ENCODE measurements around the gene FOXO6. TPM values are rescaled to one million over a fixed set of nuclear protein-coding genes. Genes with fewer than 3 reads are reported as not detected.

Gene FOXO6
- total RNA-seq, 1 donor from 2014 or later: 9.9 TPM

GRCh38 chr1:41327383-41327999 is 33.7 kb upstream of the FOXO6 start:
- no peak overlapping the region for H3K4me3 Mint-ChIP-seq
- TF ChIP-seq CTCF (conservative IDR thresholded peaks at IDR 0.05): no peak
- H3K9me3 Mint-ChIP-seq: no peaks in the 10 kb centered on the region
- no peaks in the 10 kb centered on the region for H3K36me3 Mint-ChIP-seq
- peaks cover 14% of the 10 kb centered on the region for H3K4me1 Mint-ChIP-seq (ENCODE audit: unreplicated experiment)
- DNase-seq (ENCODE audit: extremely low spot score, unreplicated experiment): no peak
- no peaks in the 10 kb centered on the region for H3K27me3 Mint-ChIP-seq
- H3K27ac Mint-ChIP-seq: no peak overlapping the region

GRCh38 chr1:41328001-41328615 is 33.1 kb upstream of the FOXO6 start:
- H3K4me1 Mint-ChIP-seq (ENCODE audit: unreplicated experiment): peaks cover 14% of the 10 kb centered on the region
- no peak overlapping the region for H3K4me3 Mint-ChIP-seq
- no peak for DNase-seq (ENCODE audit: extremely low spot score, unreplicated experiment)
- no peaks in the 10 kb centered on the region for H3K9me3 Mint-ChIP-seq
- no peaks in the 10 kb centered on the region for H3K27me3 Mint-ChIP-seq
- no peak overlapping the region for H3K27ac Mint-ChIP-seq
- H3K36me3 Mint-ChIP-seq: no peaks in the 10 kb centered on the region
- TF ChIP-seq CTCF (conservative IDR thresholded peaks at IDR 0.05): no peak

- Mint-ChIP-seq H3K27ac (no peak overlapping the region), H3K27me3 (no peaks in the 10 kb centered on the region), H3K36me3 (no peaks in the 10 kb centered on the region), H3K4me1 (ENCODE audit: unreplicated experiment) (peaks cover 14% of the 10 kb centered on the region), H3K4me3 (no peak overlapping the region), H3K9me3 (no peaks in the 10 kb centered on the region)
- no peak for TF ChIP-seq CTCF (conservative IDR thresholded peaks at IDR 0.05)
- DNase-seq (ENCODE audit: extremely low spot score, unreplicated experiment): no peak
Measured at GRCh38 chr1:41328780-41329640, 32.2 kb upstream of the FOXO6 start.

- Mint-ChIP-seq H3K27ac (no peak overlapping the region), H3K9me3 (no peaks in the 10 kb centered on the region), H3K4me3 (no peak overlapping the region), H3K27me3 (no peaks in the 10 kb centered on the region), H3K4me1 (ENCODE audit: unreplicated experiment) (peaks cover 14% of the 10 kb centered on the region), H3K36me3 (no peaks in the 10 kb centered on the region)
- no peak for TF ChIP-seq CTCF (conservative IDR thresholded peaks at IDR 0.05)
- DNase-seq (ENCODE audit: extremely low spot score, unreplicated experiment): peak; percentile 47
Measured at GRCh38 chr1:41329662-41330587, 31.3 kb upstream of the FOXO6 start.
